RCC 7860 (cell line): Measurements from ENCODE around the gene R3HDM4.
A peak's percentile ranks its signal among the peaks of the same experiment; 100 is the strongest.
"Not testable (repeated sequence)": the region's sequence is repeated elsewhere in the genome, so short reads cannot be mapped to it uniquely, and the experiment has no call there.

Experiments
- DNase-seq: peaks from one replicate; pipeline ENCODE4 v3.0.0-alpha.2; 2015; ENCODE audit warnings: low spot score
- FAIRE-seq: peaks from 2 replicates; lab custom pipeline; 2012; peaks lifted over from hg19 to GRCh38; lab: Jason Lieb, UNC

The R3HDM4 gene

GRCh38 chr19:913080-913748 lies at the start of gene R3HDM4:
Gene R3HDM4, minus strand, starts transcription at chr19:913219. Its CDS starts 62 bp downstream, at chr19:913157.
- FAIRE-seq: no peak
- peak; percentile 20 for DNase-seq

- no peak for FAIRE-seq
- DNase-seq: no peak
Measured at GRCh38 chr19:961866-962620, 49.0 kb upstream of the R3HDM4 start.

DNA sequence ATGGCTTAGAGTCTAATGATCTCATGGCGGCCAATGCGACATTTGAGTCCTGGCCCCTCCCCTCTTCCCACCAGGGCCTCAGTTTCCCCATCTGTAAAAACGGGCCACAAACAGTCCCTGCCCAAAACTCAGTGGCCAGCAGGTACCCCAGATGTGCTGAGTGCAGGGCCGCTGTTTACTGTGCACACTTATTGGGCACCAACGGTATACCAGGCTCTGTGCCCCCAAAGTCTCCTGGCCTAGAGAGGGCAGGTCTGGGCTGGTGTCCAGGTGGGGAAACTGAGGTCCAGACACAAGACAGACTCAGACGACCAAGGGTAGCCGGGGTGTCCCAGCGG lies 47.6 kb upstream of the R3HDM4 start:
- no peak for DNase-seq
- FAIRE-seq: no peak

- DNase-seq: no peak
- no peak for FAIRE-seq
Measured at GRCh38 chr19:960020-960419, 47.0 kb upstream of the R3HDM4 start.

GRCh38 chr19:958967-959855 lies 46.2 kb upstream of the R3HDM4 start:
- DNase-seq: peak; percentile 70
- peak; percentile 37 for FAIRE-seq

GRCh38 chr19:957578-957977 lies 44.6 kb upstream of the R3HDM4 start:
- not testable (repeated sequence) for FAIRE-seq, DNase-seq

DNA sequence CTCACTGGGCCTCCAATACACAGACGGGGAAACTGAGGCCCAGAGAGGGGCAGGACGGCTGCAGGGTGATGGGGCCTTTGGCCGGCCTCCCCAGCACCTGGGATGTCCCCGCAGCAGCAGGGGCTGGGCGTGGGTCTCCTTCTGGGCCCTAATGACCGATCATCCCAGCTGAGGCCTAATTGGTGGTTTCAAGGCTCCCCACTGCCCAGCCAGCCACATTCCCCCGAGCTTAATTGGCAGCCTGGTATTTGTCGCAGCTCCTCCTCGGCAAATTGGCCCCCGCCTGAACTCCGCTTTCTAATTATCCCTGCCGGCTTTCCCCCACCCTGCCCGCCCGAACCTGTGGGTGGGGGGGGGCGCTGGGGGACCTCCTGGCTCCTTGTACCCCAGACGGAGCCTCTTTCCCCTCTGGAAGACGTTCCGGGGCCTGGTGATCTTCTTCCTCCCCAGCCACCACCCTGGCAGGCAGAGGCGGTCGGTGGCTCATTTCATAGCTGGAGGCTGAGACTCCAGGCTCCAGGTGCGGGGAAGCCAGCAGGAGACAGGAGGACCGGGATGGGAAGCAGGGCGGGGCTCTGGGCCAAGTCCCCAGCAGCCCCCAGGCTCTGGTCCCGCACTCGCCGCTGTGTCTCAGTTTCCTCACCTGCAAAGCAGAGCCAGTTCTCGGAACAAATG lies 43.9 kb upstream of the R3HDM4 start:
- no peak for DNase-seq
- no peak for FAIRE-seq

GRCh38 chr19:955803-956765 lies 43.1 kb upstream of the R3HDM4 start:
- no peak for FAIRE-seq
- no peak for DNase-seq

- FAIRE-seq (no peak), DNase-seq (no peak)
Measured at GRCh38 chr19:954672-955494, 41.9 kb upstream of the R3HDM4 start.

- DNase-seq (no peak), FAIRE-seq (no peak)
Measured at GRCh38 chr19:954272-954671, 41.3 kb upstream of the R3HDM4 start.

- no peak for DNase-seq
- no peak for FAIRE-seq
Measured at GRCh38 chr19:953445-954271, 40.6 kb upstream of the R3HDM4 start.

- DNase-seq: no peak
- no peak for FAIRE-seq
Measured at GRCh38 chr19:952680-953444, 39.8 kb upstream of the R3HDM4 start.

DNA sequence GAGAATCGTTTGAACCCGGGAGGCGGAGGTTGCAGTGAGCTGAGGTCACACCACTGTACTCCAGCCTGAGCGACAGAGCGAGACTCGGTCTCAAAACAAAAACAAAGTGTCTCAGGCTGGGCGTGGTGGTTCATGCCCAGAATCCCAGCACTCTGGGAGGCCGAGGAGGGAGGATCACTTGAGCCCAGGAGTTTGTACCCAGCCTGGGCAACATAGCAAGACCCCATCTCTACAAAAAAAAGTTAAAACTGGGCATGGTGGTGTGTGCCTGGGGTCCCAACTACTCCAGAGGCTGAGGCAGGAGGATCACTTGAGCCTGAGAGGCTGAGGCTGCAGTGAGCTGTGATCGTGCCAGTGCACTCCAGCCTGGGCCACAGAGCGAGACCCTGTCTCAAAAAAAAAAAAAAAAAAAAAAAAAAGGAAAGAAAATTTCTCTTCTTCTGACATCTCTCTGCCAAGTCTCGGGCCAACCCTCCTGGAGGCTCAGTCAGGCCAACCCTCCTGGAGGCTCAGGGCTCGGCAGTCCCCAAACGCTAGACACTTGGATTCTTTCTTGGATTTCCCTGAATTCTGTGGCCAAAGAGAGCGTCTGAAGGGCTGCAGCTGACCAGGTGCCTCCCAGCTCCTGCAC lies 39.1 kb upstream of the R3HDM4 start:
- no peak for FAIRE-seq

GRCh38 chr19:950352-951066 lies 37.5 kb upstream of the R3HDM4 start:
- DNase-seq: no peak
- FAIRE-seq: no peak

More for the DNA sequence above, 39.1 kb upstream of the R3HDM4 start:
- DNase-seq: no peak

GRCh38 chr19:948842-949496 lies 36.0 kb upstream of the R3HDM4 start:
- DNase-seq (no peak), FAIRE-seq (no peak)
